H1 (cell line): ENCODE measurements around the gene ANKRD66. TPM values are rescaled to one million over a fixed set of nuclear protein-coding genes. Genes with fewer than 3 reads are reported as not detected.

Experiments used
- ATF3 ChIP-seq: IDR thresholded peaks from 2 replicates; pipeline ENCODE4 v1.6.1; 2011; ENCODE audit warnings: low read depth, mild to moderate bottlenecking, low read length; ENCODE audit not compliant: insufficient read depth
- BCL11A ChIP-seq, 2 experiments: IDR thresholded peaks; one replicate each; pipeline ENCODE4 v1.6.1; 2011; ENCODE audit warnings: low read depth in 2 of 2, low read length in 2 of 2, mild to moderate bottlenecking in 2 of 2
- CBX8 ChIP-seq: fragments of 300-800, 300-1000 bp; sonication (generic); IDR thresholded peaks from 2 replicates; pipeline ENCODE4 v1.7.1; 2016; ENCODE audit warnings: low read depth, low read length, borderline replicate concordance
- CHD7 ChIP-seq: fragments of 300-600 bp; sonication (generic); IDR thresholded peaks from 2 replicates; pipeline ENCODE4 v1.7.1; 2012; ENCODE audit warnings: low read length, moderate library complexity, mild to moderate bottlenecking, inconsistent platforms; ENCODE audit not compliant: insufficient replicate concordance
- EGR1 ChIP-seq: IDR thresholded peaks from 2 replicates; pipeline ENCODE4 v1.6.1; 2011; ENCODE audit warnings: low read depth, low read length, borderline replicate concordance
- MAFK ChIP-seq: IDR thresholded peaks from 2 replicates; pipeline ENCODE4 v1.6.1; 2012; ENCODE audit warnings: low read depth, mild to moderate bottlenecking, improper control_type of control experiment, low read length
- MAX ChIP-seq: IDR thresholded peaks from 2 replicates; pipeline ENCODE4 v1.6.1; 2012; ENCODE audit warnings: inconsistent platforms
- NRF1 ChIP-seq: IDR thresholded peaks from 2 replicates; pipeline ENCODE4 v1.6.1; 2011; ENCODE audit warnings: mild to moderate bottlenecking, low read depth, low read length, improper control_type of control experiment
- RXRA ChIP-seq: IDR thresholded peaks from 2 replicates; pipeline ENCODE4 v1.6.1; 2011; ENCODE audit warnings: low read depth, mild to moderate bottlenecking, low read length, moderate library complexity; ENCODE audit not compliant: insufficient read depth
- SIN3A ChIP-seq, 2 experiments: IDR thresholded peaks in 1 of 2; conservative IDR thresholded peaks in 1 of 2; 2 replicates each; pipeline ENCODE4 v1.6.1; 2011 to 2012; ENCODE audit warnings: low read length in 2 of 2, improper control_type of control experiment in 1 of 2, low read depth in 1 of 2, mild to moderate bottlenecking in 1 of 2
- TCF12 ChIP-seq: IDR thresholded peaks from 2 replicates; pipeline ENCODE4 v1.6.1; 2011; ENCODE audit warnings: low read depth, mild to moderate bottlenecking, low read length
- polyA plus RNA-seq, 7 experiments: library from polyadenylated mRNA; depleted of rRNA in 3 of 7; stranded (reverse) in 5 of 7; unstranded in 2 of 7; fragments of >200 nt in 5 of 7; fragments of 200-250 nt in 2 of 7; gene quantifications; 1 replicate in 5 of 7; 2 replicates in 1 of 7; 4 replicates in 1 of 7; pipeline versions ENCODE4 v1.2.1 to v1.2.3, GENCODE V29; 2011 to 2013; ENCODE audit warnings: missing spikeins in 2 of 7, mixed read lengths in 2 of 7
- total RNA-seq: library from RNA; stranded (reverse); fragmentation: NEBNext Ultra II Directional; extraction: Animal tissue kit (Norgen Biotek cat#: 25700); gene quantifications from 2 replicates; pipeline ENCODE4 v1.2.1, GENCODE V29; 2021

ANKRD66 gene
- total and polyA plus RNA-seq, 2 of the 8 experiments (the other 6 are each of a cell fraction or from before 2014, with no cell fraction given), result 0.05 TPM; not detected in 1

- TF ChIP-seq CHD7 (no peak), TCF12 (no peak), NRF1 (no peak), EGR1 (no peak), SIN3A (conservative IDR thresholded peaks at IDR 0.05 in 1 of 2, IDR thresholded peaks at IDR 0.05 in 1 of 2; ENCODE audit: low read depth in 1 of 2, low read length in 2 of 2) (no peak), MAFK (no peak), RXRA (no peak), BCL11A (IDR thresholded peaks at IDR 0.05; ENCODE audit: low read depth in 2 of 2, low read length in 2 of 2) (no peak), MAX (no peak), CBX8 (no peak), ATF3 (no peak)
Observed at GRCh38 chr6:46720401-46720800, 26.3 kb upstream of the ANKRD66 start (continued).
